Fibroblast of lung (primary cell): ENCODE measurements around the gene PRSS21. TPM values are rescaled to one million over a fixed set of nuclear protein-coding genes. Genes with fewer than 3 reads are reported as not detected.

Experiments
- DNase-seq, 2 donors: peaks; one replicate each; pipeline versions ENCODE4 v3.0.0 to v3.0.0-alpha.2; 2010; ENCODE audit warnings: low read depth in 2 of 2
- H2AFZ ChIP-seq: 2 replicates; pipeline ENCODE4 v1.5.1; 2012; ENCODE audit warnings: low read length, control low read depth, inconsistent platforms
- H3K27ac ChIP-seq: 2 replicates; pipeline ENCODE4 v1.5.1; 2011; ENCODE audit warnings: low read length, control low read depth; ENCODE audit not compliant: insufficient read depth
- H3K27me3 ChIP-seq: 2 replicates; pipeline ENCODE4 v1.5.1; 2011; ENCODE audit warnings: mild to moderate bottlenecking, low read length; ENCODE audit not compliant: control insufficient read depth, insufficient read depth
- H3K36me3 ChIP-seq: 2 replicates; pipeline ENCODE4 v1.5.1; 2011; ENCODE audit warnings: low read length; ENCODE audit not compliant: control insufficient read depth, insufficient read depth
- H3K4me1 ChIP-seq: 2 replicates; pipeline ENCODE4 v1.5.1; 2011; ENCODE audit warnings: low read length; ENCODE audit not compliant: control insufficient read depth, insufficient read depth; ENCODE audit errors: extremely low read depth
- H3K4me2 ChIP-seq: 2 replicates; pipeline ENCODE4 v1.5.1; 2011; ENCODE audit warnings: low read length, control low read depth; ENCODE audit not compliant: insufficient read depth; ENCODE audit errors: extremely low read depth
- H3K4me3 ChIP-seq, 4 experiments: fragments of 200-600 bp in 1 of 4; sonication (generic) in 1 of 4; replicated peaks in 1 of 4; 2 replicates each; pipeline ENCODE4 v1.5.1; 2011 to 2016; ENCODE audit warnings: low read length in 4 of 4, low read depth in 3 of 4, mild to moderate bottlenecking in 3 of 4, control low read depth in 2 of 4, inconsistent platforms in 1 of 4, mixed read lengths in 1 of 4; ENCODE audit not compliant: insufficient read depth in 1 of 4; ENCODE audit errors: control extremely low read depth in 1 of 4
- H3K79me2 ChIP-seq: 2 replicates; pipeline ENCODE4 v1.5.1; 2012; ENCODE audit warnings: mild to moderate bottlenecking, low read length, inconsistent platforms; ENCODE audit not compliant: control insufficient read depth, insufficient read depth
- H3K9ac ChIP-seq: 2 replicates; pipeline ENCODE4 v1.5.1; 2011; ENCODE audit warnings: mild to moderate bottlenecking, low read length, control low read depth; ENCODE audit not compliant: insufficient read depth
- H3K9me3 ChIP-seq: 2 replicates; pipeline ENCODE4 v1.5.1; 2012; ENCODE audit warnings: low read depth, low read length; ENCODE audit not compliant: control insufficient read depth, insufficient read depth
- H4K20me1 ChIP-seq: 2 replicates; pipeline ENCODE4 v1.5.1; 2011; ENCODE audit warnings: low read length; ENCODE audit not compliant: control insufficient read depth, insufficient read depth; ENCODE audit errors: extremely low read depth
- EZH2 ChIP-seq: IDR thresholded peaks from 2 replicates; pipeline ENCODE4 v1.5.1; 2012; ENCODE audit warnings: low read length, control low read depth, mild to moderate bottlenecking; ENCODE audit errors: missing control alignments
- polyA plus RNA-seq, 2 donors: library from polyadenylated mRNA; depleted of rRNA in 1 of 2; stranded (reverse) in 1 of 2; unstranded in 1 of 2; fragments of >200 nt; gene quantifications; 2 replicates each; pipeline ENCODE4 v1.2.1, GENCODE V29; 2011 to 2012; ENCODE audit warnings: missing spikeins in 1 of 2
- total RNA-seq: library from RNA; depleted of rRNA; stranded (reverse); fragments of >200 nt; gene quantifications from 2 replicates; pipeline ENCODE4 v1.2.1, GENCODE V29; 2014
- TF ChIP-seq, protein P1 (sequence below), 2 donors: IDR thresholded peaks in 1 of 2; conservative IDR thresholded peaks in 1 of 2; 1 replicate in 1 of 2; 2 replicates in 1 of 2; pipeline ENCODE4 v1.5.1; 2011 to 2012; ENCODE audit warnings: low read length in 2 of 2, control low read depth in 1 of 2, inconsistent platforms in 1 of 2, low read depth in 1 of 2, mild to moderate bottlenecking in 1 of 2

Gene PRSS21
- total and polyA plus RNA-seq, 2 donors (not counting 1 experiment from before 2014, with no cell fraction given) = 0.17 to 0.22 TPM

DNA sequence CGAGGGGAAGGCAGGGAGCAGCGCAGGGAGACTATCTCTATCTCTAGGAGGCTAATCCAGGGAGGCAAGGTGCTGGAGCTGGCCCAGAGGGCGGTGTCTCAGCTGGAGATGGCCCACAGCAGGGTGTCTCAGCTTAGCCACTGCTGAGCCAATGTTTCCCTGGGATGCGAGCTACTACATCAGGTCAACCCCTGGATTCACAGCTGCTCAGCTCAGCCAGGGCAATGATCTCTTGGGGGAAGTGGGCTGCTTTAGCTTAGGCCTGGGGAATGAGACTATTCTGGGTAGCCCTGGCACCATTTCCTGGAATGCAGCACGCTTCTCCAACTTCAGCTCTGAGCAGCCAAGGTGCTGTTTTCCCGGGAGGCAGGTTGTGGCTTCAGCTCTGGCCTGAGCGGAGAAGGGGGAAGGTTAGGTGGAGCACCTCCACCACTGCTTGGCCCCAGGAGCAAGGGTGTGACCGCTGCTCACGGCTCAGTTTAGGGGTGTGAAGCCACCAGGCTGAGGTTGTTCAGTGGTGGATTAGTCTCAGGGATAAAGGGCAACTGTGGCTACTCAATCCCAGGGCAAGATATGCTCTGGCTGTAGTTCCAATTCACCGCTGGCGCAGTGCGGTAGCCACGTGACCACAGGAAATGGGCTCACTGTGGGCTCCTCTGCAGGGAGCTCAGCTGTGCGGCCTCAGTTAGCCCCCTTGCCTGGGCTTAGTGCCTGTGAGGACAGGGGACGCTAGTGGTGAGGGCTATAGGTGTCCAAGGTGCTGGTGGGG, 5.2 kb upstream of the PRSS21 start:
- H3K9me3 ChIP-seq = no peaks in the 10 kb centered on the region
- H3K27me3 ChIP-seq = peaks cover 3% of the 10 kb centered on the region
- no peak overlapping the region for H3K4me2 ChIP-seq
- no peaks in the 10 kb centered on the region for H3K36me3 ChIP-seq
- H3K4me1 ChIP-seq = no peaks in the 10 kb centered on the region
- H4K20me1 ChIP-seq = no peaks in the 10 kb centered on the region
- H2AFZ ChIP-seq = no peak overlapping the region
- no peak overlapping the region for H3K4me3 ChIP-seq
- H3K9ac ChIP-seq = no peak overlapping the region
- TF ChIP-seq, protein P1, sequence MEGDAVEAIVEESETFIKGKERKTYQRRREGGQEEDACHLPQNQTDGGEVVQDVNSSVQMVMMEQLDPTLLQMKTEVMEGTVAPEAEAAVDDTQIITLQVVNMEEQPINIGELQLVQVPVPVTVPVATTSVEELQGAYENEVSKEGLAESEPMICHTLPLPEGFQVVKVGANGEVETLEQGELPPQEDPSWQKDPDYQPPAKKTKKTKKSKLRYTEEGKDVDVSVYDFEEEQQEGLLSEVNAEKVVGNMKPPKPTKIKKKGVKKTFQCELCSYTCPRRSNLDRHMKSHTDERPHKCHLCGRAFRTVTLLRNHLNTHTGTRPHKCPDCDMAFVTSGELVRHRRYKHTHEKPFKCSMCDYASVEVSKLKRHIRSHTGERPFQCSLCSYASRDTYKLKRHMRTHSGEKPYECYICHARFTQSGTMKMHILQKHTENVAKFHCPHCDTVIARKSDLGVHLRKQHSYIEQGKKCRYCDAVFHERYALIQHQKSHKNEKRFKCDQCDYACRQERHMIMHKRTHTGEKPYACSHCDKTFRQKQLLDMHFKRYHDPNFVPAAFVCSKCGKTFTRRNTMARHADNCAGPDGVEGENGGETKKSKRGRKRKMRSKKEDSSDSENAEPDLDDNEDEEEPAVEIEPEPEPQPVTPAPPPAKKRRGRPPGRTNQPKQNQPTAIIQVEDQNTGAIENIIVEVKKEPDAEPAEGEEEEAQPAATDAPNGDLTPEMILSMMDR (conservative IDR thresholded peaks at IDR 0.05 in 1 of 2, IDR thresholded peaks at IDR 0.05 in 1 of 2; ENCODE audit: low read depth in 1 of 2, low read length in 2 of 2) = no peak
- no peak for TF ChIP-seq EZH2
- no peak overlapping the region for H3K27ac ChIP-seq
- H3K79me2 ChIP-seq = no peaks in the 10 kb centered on the region
- DNase-seq = no peak

DNA sequence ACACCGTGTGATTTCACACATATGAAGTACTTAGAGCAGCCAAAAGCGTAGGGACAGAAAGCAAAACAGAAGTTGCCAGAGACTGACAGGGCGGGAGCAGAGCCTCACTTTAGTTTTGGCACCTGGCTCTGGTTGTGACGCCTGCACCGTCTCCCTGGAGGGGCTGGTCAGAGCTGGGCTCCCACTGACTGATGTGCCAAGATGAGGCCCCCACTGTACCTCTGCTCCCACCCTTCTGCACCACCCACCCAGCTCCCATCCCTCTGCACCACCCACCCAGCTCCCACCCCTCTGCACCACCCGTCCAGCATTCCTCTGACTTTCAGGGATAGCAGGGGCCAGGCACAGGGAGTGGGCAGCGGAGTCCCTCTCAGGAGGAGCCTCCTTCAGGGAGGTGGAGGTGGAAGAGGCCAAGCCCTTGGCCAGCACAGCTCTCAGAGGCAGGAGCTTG, 3.2 kb upstream of the PRSS21 start:
- H3K4me3 ChIP-seq = no peak overlapping the region
- H3K27me3 ChIP-seq = peaks cover 5% of the 10 kb centered on the region
- no peaks in the 10 kb centered on the region for H3K79me2 ChIP-seq
- no peaks in the 10 kb centered on the region for H3K4me1 ChIP-seq
- no peak overlapping the region for H3K4me2 ChIP-seq
- no peaks in the 10 kb centered on the region for H3K9me3 ChIP-seq
- H2AFZ ChIP-seq = no peak overlapping the region
- no peak overlapping the region for H3K27ac ChIP-seq
- TF ChIP-seq, protein P1 (conservative IDR thresholded peaks at IDR 0.05 in 1 of 2, IDR thresholded peaks at IDR 0.05 in 1 of 2; ENCODE audit: low read depth in 1 of 2, low read length in 2 of 2) = no peak
- H4K20me1 ChIP-seq = no peaks in the 10 kb centered on the region
- H3K36me3 ChIP-seq = no peaks in the 10 kb centered on the region
- DNase-seq = no peak
- H3K9ac ChIP-seq = no peak overlapping the region

DNA sequence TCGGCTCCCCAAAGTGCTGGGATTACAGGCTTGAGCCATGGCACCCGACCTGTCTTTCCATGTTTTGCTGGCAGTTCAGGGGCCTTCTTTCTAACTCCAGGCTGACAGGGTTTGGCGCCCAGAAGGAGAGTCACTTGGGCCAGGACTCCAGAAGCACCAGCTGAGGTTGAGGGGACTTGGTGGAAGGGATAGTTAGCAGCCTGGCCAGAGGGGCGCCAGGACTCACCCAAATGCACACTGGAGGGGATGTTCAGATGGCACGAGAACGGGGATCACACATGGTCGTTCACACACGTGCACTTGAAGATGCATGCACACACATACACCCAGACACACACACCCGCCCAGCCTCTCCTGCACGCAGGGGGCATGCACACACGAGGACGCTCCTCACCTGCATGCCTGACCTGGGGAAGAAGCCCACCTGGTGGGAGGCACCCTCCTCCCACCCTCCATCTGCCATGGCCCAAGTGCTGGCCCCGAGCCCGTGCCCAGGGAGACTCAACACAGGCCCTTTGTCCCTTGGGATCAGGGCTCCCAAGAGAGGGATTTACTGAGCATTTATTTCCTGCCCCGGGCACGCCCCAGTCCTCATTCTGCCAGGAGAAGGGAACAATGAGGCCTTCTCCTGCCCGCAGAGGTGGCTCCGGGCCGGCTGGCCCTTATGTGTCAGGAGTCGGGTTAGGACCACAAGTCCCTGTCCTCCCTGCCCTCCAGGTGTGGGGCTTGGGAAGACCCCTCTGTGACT, 2.3 kb upstream of the PRSS21 start:
- TF ChIP-seq, protein P1 (conservative IDR thresholded peaks at IDR 0.05 in 1 of 2, IDR thresholded peaks at IDR 0.05 in 1 of 2; ENCODE audit: low read depth in 1 of 2, low read length in 2 of 2) = no peak
- TF ChIP-seq EZH2 = no peak

More for the DNA sequence above, 2.3 kb upstream of the PRSS21 start:
- Histone ChIP-seq H3K4me2 (no peak overlapping the region), H4K20me1 (no peaks in the 10 kb centered on the region), H3K27me3 (peaks cover 6% of the 10 kb centered on the region), H3K4me1 (no peaks in the 10 kb centered on the region), H3K79me2 (no peaks in the 10 kb centered on the region), H3K36me3 (no peaks in the 10 kb centered on the region), H3K27ac (no peak overlapping the region), H3K9me3 (no peaks in the 10 kb centered on the region), H2AFZ (no peak overlapping the region), H3K9ac (no peak overlapping the region), H3K4me3 (no peak overlapping the region)
- no peak for DNase-seq
